Testis (tissue), 3 donors: ENCODE results near the gene IKZF3. TPM values are rescaled to one million over a fixed set of nuclear protein-coding genes. Genes with fewer than 3 reads are reported as not detected.

Experiments
- DNase-seq: peaks from one replicate; pipeline ENCODE4 v3.0.0-alpha.2; 2019
- H3K27ac ChIP-seq, 2 donors: fragments of 200-600 bp; sonication (generic); one replicate each; pipeline ENCODE4 v1.5.1; 2019
- H3K27me3 ChIP-seq: fragments of 200-600 bp; sonication (generic); one replicate; pipeline ENCODE4 v1.5.1; 2019
- H3K36me3 ChIP-seq: fragments of 200-600 bp; sonication (generic); one replicate; pipeline ENCODE4 v1.5.1; 2017; ENCODE audit warnings: low read depth; ENCODE audit errors: missing control alignments
- H3K4me1 ChIP-seq: fragments of 200-600 bp; sonication (generic); one replicate; pipeline ENCODE4 v1.5.1; 2019
- H3K4me3 ChIP-seq, 2 donors: fragments of 200-600 bp; sonication (generic); one replicate each; pipeline ENCODE4 v1.5.1; 2017 to 2019
- H3K9me3 ChIP-seq: fragments of 200-600 bp; sonication (generic); one replicate; pipeline ENCODE4 v1.5.1; 2017
- CTCF ChIP-seq, 3 experiments: fragments of 450-650 bp in 2 of 3; fragments of 200-600 bp in 1 of 3; sonication (generic) in 1 of 3; IDR thresholded peaks; one replicate each; pipeline ENCODE4 v1.5.1; 2016 to 2019; ENCODE audit warnings: antibody characterized with exemption in 3 of 3, mild to moderate bottlenecking in 2 of 3, moderate library complexity in 1 of 3
- POLR2A ChIP-seq: fragments of 450-650 bp; IDR thresholded peaks from one replicate; pipeline ENCODE4 v1.6.1; 2017; ENCODE audit warnings: antibody characterized with exemption, mild to moderate bottlenecking, moderate library complexity
- WGBS, 2 donors: methylation state at CpG; one replicate each; pipeline ENCODE4 v1.1.5; 2018; 5-methylcytosine and 5-hydroxymethylcytosine counted together
- intact Hi-C: fragments of 100-400 bp; cut with DNase I; formaldehyde crosslinking; loops from one replicate; pipeline ENCODE4 v1.15.1; 2023; ENCODE audit warnings: low total_unique reads
- polyA plus RNA-seq: library from polyadenylated mRNA; stranded (reverse); fragments of 350-450 nt; fragmentation: Illumina TruSeq; extraction: RNeasy Lipid Tissue Mini Kit (QIAGEN cat#74804); gene quantifications from one replicate; pipeline ENCODE4 v1.2.3, GENCODE V29; 2014; ENCODE audit warnings: low read depth, low replicate concordance; ENCODE audit not compliant: insufficient read depth
- total RNA-seq, 2 donors: library from RNA; depleted of rRNA; stranded (reverse); fragments of >200 nt; gene quantifications; one replicate each; pipeline ENCODE4 v1.2.3, GENCODE V29; 2016

IKZF3 gene
- total and polyA plus RNA-seq, 3 donors from 2014 or later: 1.9 to 3.8 (median 3.4) TPM

- Histone ChIP-seq H3K4me3 (no peak overlapping the region), H3K4me1 (no peaks in the 10 kb centered on the region), H3K27ac (no peak overlapping the region), H3K9me3 (no peaks in the 10 kb centered on the region), H3K36me3 (no peaks in the 10 kb centered on the region), H3K27me3 (no peaks in the 10 kb centered on the region)
- DNase-seq: no peak
- intact Hi-C loops: no loop called here
- 90 to 92% methylated on average over 4 to 5 of the region's 5 CpGs for WGBS, 2 donors
- TF ChIP-seq CTCF (IDR thresholded peaks at IDR 0.05) (no peak), POLR2A (no peak)
These were observed 40.6 kb downstream of the IKZF3 start for GRCh38 chr17:39823407-39824054.

GRCh38 chr17:39822051-39822451, 42.1 kb downstream of the IKZF3 start:
- no peak overlapping the region for H3K27ac ChIP-seq
- intact Hi-C loops: no loop called here
- no peak for DNase-seq
- TF ChIP-seq CTCF (IDR thresholded peaks at IDR 0.05) (no peak), POLR2A (no peak)
- no peaks in the 10 kb centered on the region for H3K36me3 ChIP-seq
- H3K4me1 ChIP-seq: no peaks in the 10 kb centered on the region
- no peaks in the 10 kb centered on the region for H3K9me3 ChIP-seq
- H3K27me3 ChIP-seq: no peaks in the 10 kb centered on the region
- WGBS, 2 donors: 91 to 100% methylated on average over 2 of the region's 2 CpGs
- no peak overlapping the region for H3K4me3 ChIP-seq

- Histone ChIP-seq H3K4me3 (no peak overlapping the region), H3K27me3 (no peaks in the 10 kb centered on the region), H3K9me3 (no peaks in the 10 kb centered on the region), H3K27ac (no peak overlapping the region), H3K4me1 (no peaks in the 10 kb centered on the region), H3K36me3 (no peaks in the 10 kb centered on the region)
- intact Hi-C loops: no loop called here
- no peak for DNase-seq
- TF ChIP-seq CTCF (IDR thresholded peaks at IDR 0.05): no peak
- TF ChIP-seq POLR2A: no peak
- 92 to 96% methylated on average over 2 of the region's 2 CpGs for WGBS, 2 donors
These were observed 43.1 kb downstream of the IKZF3 start for GRCh38 chr17:39820987-39821386.

DNA sequence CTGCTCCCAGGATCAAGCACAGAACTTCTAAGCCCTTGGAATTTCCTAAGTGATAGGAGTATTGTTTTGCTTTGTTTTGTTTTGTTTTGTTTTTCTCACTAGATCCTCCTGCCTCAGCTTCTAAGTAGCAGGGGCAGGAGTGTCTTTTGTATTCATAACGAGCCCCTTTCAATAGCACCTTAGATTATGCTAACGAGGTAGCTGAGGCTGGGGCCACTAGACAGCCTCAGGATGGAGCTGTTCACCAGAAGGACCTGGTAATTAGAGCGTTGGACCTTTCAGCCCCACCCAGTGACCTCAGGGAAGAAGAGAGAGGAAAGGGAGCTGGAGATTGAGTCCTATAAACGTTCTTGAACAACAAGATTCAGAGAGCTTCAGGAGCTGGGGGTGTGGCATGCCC, 43.6 kb downstream of the IKZF3 start:
- intact Hi-C loops: no loop called here
- H3K4me1 ChIP-seq: no peaks in the 10 kb centered on the region
- 41 to 43% methylated on average over 4 of the region's 4 CpGs for WGBS, 2 donors
- no peak for TF ChIP-seq POLR2A
- TF ChIP-seq CTCF (IDR thresholded peaks at IDR 0.05): no peak
- no peak overlapping the region for H3K27ac ChIP-seq
- H3K4me3 ChIP-seq: no peak overlapping the region
- no peaks in the 10 kb centered on the region for H3K27me3 ChIP-seq
- DNase-seq: no peak
- no peaks in the 10 kb centered on the region for H3K36me3 ChIP-seq
- no peaks in the 10 kb centered on the region for H3K9me3 ChIP-seq

DNA sequence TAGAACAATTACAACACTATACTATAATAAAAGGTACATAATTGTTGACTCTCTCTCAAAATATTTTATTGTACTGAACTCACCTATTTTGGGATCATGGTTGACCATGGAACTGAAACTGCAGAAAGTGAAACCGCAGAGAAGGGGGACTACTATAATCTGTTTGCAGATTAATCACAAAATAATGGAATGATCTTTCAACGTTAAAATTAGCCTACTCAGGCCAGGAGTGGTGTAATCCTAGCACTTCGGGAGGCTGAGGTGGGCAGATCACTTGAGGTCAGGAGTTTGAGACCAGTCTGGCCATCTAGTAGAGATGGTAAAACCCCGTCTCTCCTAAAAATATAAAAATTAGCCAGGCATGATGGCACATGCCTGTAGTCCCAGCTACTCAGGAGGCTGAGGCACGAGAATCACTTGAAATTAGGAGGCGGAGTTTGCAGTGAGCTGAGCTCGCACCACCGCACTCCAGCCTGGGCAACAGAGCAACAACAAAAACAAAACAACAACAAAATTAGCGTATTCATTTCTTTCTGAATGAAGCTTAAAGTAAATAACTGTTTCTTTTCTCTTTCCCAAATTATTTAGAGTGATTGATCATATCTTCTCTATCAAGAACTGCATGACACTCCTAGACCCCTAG, 45.6 kb downstream of the IKZF3 start:
- Histone ChIP-seq H3K27ac (no peak overlapping the region), H3K4me3 (no peak overlapping the region), H3K27me3 (no peaks in the 10 kb centered on the region), H3K4me1 (no peaks in the 10 kb centered on the region), H3K9me3 (no peaks in the 10 kb centered on the region), H3K36me3 (no peaks in the 10 kb centered on the region)
- DNase-seq: no peak
- no peak for TF ChIP-seq POLR2A
- no peak for TF ChIP-seq CTCF (IDR thresholded peaks at IDR 0.05)
- intact Hi-C loops: no loop called here
- WGBS, 2 donors: 88 to 89% methylated on average over 9 of the region's 9 CpGs
